HG02642 (cell line): ENCODE measurements around the gene C20orf173.

Experiments used
- ATAC-seq: cut with Tn5 transposase; IDR thresholded peaks from one replicate; pipeline ENCODE4 v1.9.1; 2021; ENCODE audit warnings: mild to moderate bottlenecking; ENCODE audit not compliant: unreplicated experiment, poor library complexity

Gene C20orf173

DNA sequence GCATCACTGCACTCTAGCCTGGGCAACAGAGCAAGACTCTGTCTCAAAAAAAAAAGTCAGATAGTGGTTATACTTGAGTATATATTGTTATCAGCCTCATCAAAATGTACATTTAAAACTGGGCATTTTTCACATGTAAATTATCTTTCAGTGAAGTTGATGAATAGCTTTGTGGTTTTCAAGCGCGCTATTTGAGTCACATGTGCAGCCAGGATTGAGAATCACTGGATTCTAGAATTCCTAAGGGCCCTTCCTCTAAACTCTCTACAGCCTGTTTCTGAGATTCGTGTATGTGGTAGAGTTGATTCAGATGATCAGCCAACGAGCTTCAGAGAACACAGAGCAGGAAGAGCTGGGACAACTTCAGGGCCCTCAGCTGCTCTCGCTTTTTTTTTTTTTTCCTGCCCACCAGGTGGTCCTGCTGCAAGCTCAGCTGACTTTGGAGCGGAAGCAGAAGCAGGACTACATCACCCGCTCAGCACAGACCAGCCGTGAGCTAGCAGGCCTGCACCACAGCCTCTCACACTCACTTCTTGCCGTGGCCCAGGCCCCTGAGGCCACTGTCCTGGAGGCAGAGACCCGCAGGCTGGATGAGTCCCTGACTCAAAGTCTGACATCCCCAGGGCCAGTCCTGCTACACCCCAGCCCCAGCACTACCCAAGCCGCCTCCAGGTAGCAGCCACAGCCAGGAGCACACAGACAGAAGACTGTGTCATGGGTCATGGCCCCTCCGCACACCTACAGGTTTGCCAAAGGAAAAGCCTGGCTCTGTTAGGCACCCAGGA is 18.3 kb downstream of the C20orf173 start:
- no peak for ATAC-seq

GRCh38 chr20:35508493-35509218 is 20.8 kb downstream of the C20orf173 start:
- no peak for ATAC-seq

GRCh38 chr20:35506872-35507638 is 22.4 kb downstream of the C20orf173 start:
- ATAC-seq = no peak

GRCh38 chr20:35506179-35506578 is 23.3 kb downstream of the C20orf173 start:
- no peak for ATAC-seq

DNA sequence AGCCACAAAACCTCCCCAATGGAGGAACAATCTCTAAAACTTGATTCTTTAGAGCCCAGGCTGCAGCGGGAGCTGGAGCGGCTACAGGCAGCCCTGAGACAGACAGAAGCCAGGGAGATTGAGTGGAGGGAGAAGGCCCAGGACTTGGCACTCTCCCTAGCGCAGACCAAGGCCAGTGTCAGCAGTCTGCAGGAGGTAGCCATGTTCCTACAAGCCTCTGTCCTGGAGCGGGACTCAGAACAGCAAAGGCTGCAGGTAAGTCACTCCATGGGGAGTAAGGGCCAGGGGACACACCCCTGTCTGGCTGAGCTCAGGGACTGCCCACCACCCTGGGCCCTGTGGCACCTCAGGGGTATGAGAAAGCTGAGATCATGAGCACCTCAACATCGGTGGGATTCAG is 24.7 kb downstream of the C20orf173 start:
- ATAC-seq = no peak

DNA sequence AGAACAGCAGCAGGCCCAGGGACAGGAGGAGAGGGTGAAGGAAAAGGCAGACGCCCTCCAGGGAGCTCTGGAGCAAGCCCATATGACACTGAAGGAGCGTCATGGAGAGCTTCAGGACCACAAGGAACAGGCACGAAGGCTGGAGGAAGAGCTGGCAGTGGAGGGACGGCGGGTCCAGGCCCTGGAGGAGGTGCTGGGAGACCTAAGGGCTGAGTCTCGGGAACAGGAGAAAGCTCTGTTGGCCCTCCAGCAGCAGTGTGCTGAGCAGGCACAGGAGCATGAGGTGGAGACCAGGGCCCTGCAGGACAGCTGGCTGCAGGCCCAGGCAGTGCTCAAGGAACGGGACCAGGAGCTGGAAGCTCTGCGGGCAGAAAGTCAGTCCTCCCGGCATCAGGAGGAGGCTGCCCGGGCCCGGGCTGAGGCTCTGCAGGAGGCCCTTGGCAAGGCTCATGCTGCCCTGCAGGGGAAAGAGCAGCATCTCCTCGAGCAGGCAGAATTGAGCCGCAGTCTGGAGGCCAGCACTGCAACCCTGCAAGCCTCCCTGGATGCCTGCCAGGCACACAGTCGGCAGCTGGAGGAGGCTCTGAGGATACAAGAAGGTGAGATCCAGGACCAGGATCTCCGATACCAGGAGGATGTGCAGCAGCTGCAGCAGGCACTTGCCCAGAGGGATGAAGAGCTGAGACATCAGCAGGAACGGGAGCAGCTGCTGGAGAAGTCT is 25.5 kb downstream of the C20orf173 start:
- no peak for ATAC-seq

GRCh38 chr20:35503281-35503680 is 26.2 kb downstream of the C20orf173 start:
- ATAC-seq = no peak

- ATAC-seq = peak; percentile 67
These were observed 27.1 kb downstream of the C20orf173 start for GRCh38 chr20:35502352-35502751.

GRCh38 chr20:35499271-35499670 is 30.2 kb downstream of the C20orf173 start:
- ATAC-seq = no peak

DNA sequence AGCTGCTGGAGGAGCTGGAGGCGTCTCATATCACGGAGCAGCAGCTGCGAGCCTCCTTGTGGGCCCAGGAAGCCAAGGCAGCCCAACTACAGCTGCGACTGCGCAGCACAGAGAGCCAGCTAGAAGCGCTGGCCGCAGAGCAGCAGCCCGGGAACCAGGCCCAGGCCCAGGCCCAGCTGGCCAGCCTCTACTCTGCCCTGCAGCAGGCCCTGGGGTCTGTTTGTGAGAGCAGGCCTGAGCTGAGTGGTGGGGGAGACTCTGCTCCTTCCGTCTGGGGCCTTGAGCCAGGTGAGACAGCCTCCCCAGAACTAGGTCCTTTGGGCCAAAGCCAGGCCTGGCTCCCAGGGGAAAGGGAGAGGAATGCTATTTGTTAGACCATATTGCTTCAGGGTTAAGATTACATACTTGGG is 31.7 kb downstream of the C20orf173 start:
- no peak for ATAC-seq

- no peak for ATAC-seq
These were observed 32.1 kb downstream of the C20orf173 start for GRCh38 chr20:35497320-35497719.

- no peak for ATAC-seq
These were observed 33.0 kb downstream of the C20orf173 start for GRCh38 chr20:35496481-35496880.

- ATAC-seq = no peak
These were observed 37.1 kb downstream of the C20orf173 start for GRCh38 chr20:35492352-35492751.

- no peak for ATAC-seq
These were observed 37.6 kb downstream of the C20orf173 start for GRCh38 chr20:35491823-35492222.

DNA sequence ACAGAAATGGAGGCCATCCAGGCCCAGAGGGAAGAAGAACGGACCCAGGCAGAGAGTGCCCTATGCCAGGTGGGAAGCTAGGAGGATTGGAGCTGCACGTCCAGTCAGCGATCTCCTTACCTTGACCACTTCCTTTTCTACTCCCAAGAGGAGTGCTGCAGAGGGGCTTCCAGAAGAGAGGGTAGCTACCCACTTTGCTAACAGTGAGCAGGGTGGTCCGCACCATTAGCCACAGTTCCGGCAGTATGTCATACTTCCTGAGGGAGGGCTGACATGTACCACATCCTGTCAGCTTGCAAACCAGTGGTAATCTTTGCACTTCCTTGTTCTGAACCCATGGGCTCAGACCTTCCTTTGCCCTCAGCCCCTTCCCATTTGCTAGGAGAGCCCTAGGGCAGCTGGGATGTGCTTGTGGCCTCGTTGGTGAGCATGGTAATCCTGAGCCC is 38.7 kb downstream of the C20orf173 start:
- ATAC-seq = peak; percentile 96

- no peak for ATAC-seq
These were observed 39.7 kb downstream of the C20orf173 start for GRCh38 chr20:35489717-35490116.

DNA sequence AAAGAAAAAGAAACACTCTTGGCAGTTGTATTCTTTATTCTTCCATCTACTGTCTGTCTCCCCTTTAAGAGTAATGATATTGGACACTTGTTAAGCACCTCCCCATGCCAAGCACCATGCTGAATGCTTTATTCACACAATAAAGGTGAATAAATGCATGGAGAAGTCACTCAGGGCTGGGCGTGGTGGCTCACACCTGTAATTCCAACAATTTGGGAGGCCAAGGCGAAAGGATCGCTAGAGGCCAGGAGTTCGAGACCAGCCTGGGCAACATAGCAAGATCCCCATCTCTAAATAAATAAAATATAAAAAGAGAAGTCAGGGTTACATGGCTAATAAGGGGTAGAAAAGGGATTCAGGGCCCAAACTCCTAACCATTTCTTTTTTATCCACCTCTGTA is 42.0 kb downstream of the C20orf173 start:
- ATAC-seq = no peak

- no peak for ATAC-seq
These were observed 49.7 kb downstream of the C20orf173 start for GRCh38 chr20:35479798-35480197.

DNA sequence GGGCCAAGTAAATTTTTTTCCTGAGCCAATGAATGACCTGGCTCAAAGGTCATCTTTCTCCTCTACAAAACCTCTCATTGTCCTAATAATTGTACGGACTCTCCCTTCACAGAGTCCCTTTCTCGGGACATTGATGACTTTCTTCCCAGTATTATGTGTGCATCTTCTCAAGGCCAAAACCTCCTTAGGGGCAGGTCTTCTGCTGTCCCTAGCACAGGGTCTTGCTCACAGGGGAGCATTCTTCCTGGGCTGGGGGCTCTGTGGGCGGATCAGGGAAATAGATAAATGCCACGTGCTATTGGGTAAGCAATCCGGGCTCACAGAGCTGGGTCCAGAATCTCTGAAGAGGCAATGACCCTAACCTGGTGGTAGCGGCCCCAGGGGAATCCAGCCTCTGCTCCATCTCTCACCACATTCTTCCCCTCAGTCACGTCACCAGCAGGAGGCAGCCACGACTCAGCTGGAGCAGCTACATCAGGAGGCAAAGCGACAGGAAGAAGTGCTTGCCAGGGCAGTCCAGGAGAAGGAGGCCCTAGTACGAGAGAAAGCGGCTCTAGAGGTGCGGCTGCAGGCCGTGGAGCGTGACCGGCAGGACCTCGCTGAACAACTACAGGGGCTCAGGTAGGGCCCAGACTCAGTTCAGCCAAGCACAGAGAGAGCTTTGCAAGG is 50.5 kb downstream of the C20orf173 start:
- no peak for ATAC-seq
